IPS DF 19.7 (cell line): ENCODE results near the gene JMJD8.

Experiments
- DNase-seq: peaks from one replicate; pipeline ENCODE4 v3.0.0-alpha.2; 2013; ENCODE audit warnings: low read depth, low spot score

The JMJD8 gene

GRCh38 chr16:662095-662494 is 22.0 kb downstream of the JMJD8 start:
- DNase-seq = no peak

GRCh38 chr16:661184-661821 is 22.8 kb downstream of the JMJD8 start:
- no peak for DNase-seq

GRCh38 chr16:660459-661183 is 23.5 kb downstream of the JMJD8 start:
- no peak for DNase-seq

GRCh38 chr16:660132-660458 is 24.0 kb downstream of the JMJD8 start:
- DNase-seq = no peak

GRCh38 chr16:659618-660017 is 24.5 kb downstream of the JMJD8 start:
- DNase-seq = no peak

- no peak for DNase-seq
Measured at GRCh38 chr16:658679-659571, 25.2 kb downstream of the JMJD8 start.

GRCh38 chr16:657487-657886 is 26.6 kb downstream of the JMJD8 start:
- DNase-seq = no peak

GRCh38 chr16:654034-654433 is 30.1 kb downstream of the JMJD8 start:
- DNase-seq = no peak

GRCh38 chr16:652454-653305 is 31.5 kb downstream of the JMJD8 start:
- no peak for DNase-seq

GRCh38 chr16:651844-652243 is 32.3 kb downstream of the JMJD8 start:
- no peak for DNase-seq

GRCh38 chr16:649631-650030 is 34.5 kb downstream of the JMJD8 start:
- DNase-seq = no peak

GRCh38 chr16:648781-649589 is 35.1 kb downstream of the JMJD8 start, which contains the start of gene WDR90:
Gene WDR90, plus strand, starts transcription at chr16:649365. Its CDS starts 52 bp downstream, at chr16:649417.
- DNase-seq = no peak

- no peak for DNase-seq
Measured at GRCh38 chr16:648071-648780, 35.9 kb downstream of the JMJD8 start.

- DNase-seq = no peak
Measured at GRCh38 chr16:647173-647902, 36.8 kb downstream of the JMJD8 start.

GRCh38 chr16:646679-647172 is 37.4 kb downstream of the JMJD8 start:
- DNase-seq = no peak

- no peak for DNase-seq
Measured at GRCh38 chr16:645852-646678, 38.1 kb downstream of the JMJD8 start.

GRCh38 chr16:644556-644955 is 39.6 kb downstream of the JMJD8 start:
- no peak for DNase-seq

GRCh38 chr16:643050-643368 is 41.1 kb downstream of the JMJD8 start:
- DNase-seq = no peak
